ENCODE data around the gene PLPPR1. TPM values are rescaled to one million over a fixed set of nuclear protein-coding genes. Genes with fewer than 3 reads are reported as not detected.

The PLPPR1 gene
- total RNA-seq, 1 experiment from 2014 or later = 2.4 TPM

DNA sequence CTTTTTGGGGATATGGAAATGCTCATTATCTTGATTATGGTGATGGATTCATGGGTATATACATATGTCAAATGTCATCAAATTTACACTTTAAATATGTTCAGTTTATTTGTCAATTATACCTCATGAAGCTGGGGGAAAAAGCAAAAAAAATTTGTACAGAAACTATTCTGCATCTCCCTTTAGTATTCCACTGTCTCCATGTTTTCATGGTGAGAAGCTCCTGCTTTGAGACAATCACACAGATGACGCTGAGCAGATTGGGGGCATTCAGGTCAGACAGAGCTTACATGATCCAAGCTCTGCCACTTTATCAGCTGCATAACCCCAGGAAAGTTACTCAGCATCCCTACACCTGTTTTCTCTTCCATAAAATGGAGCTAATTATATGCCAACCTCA, 101.5 kb downstream of the PLPPR1 start:
- H3K4me1 ChIP-seq (ENCODE audit: insufficient read depth, low read length) = no peaks in the 10 kb centered on the region
- no peak overlapping the region for H3K4ac ChIP-seq (ENCODE audit: low read depth, low read length)
- no peak overlapping the region for H3K56ac ChIP-seq (ENCODE audit: insufficient read length, low read depth, low read length)
- no peak overlapping the region for H3K9ac ChIP-seq (ENCODE audit: extremely low read depth, insufficient read length, low read length)
- H3K27me3 ChIP-seq (ENCODE audit: insufficient read depth, low read length) = no peaks in the 10 kb centered on the region
- no peak overlapping the region for H4K8ac ChIP-seq (replicated peaks; ENCODE audit: insufficient read length, low read depth, low read length)
- H3K9me3 ChIP-seq (ENCODE audit: control insufficient read depth, low read depth, low read length) = peaks cover 5% of the 10 kb centered on the region
- H3K79me1 ChIP-seq (ENCODE audit: insufficient read depth, low read depth, low read length, poor library complexity, severe bottlenecking) = no peaks in the 10 kb centered on the region
- no peaks in the 10 kb centered on the region for H3K79me2 ChIP-seq (ENCODE audit: insufficient read depth, low read length)
- H4K91ac ChIP-seq (ENCODE audit: insufficient read length, low read depth, low read length) = no peak overlapping the region
- Mint-ChIP-seq H3K27me3 (ENCODE audit: low read depth) (no peaks in the 10 kb centered on the region; the same call in 1 of the 2 replicates), H3K36me3 (ENCODE audit: insufficient read depth in 1 of 3, low read depth in 3 of 3) (peaks cover 14 to 29% (median 27%) of the 10 kb centered on the region in 3 experiments), H3K9me3 (peaks cover 17 to 28% of the 10 kb centered on the region in 2 experiments), H3K4me3 (no peak overlapping the region), H3K27ac (no peak overlapping the region), H3K4me1 (peaks cover 12 to 16% of the 10 kb centered on the region in 2 experiments)
- H2AK5ac ChIP-seq (ENCODE audit: insufficient read length, low read length) = no peak overlapping the region
- H3K23ac ChIP-seq (ENCODE audit: insufficient read length, low read depth, low read length) = no peak overlapping the region
- no peaks in the 10 kb centered on the region for H4K20me1 ChIP-seq (ENCODE audit: control insufficient read depth, insufficient read depth, insufficient read length)
- H3K4me2 ChIP-seq (ENCODE audit: insufficient read depth, insufficient read length, low read length) = no peak overlapping the region
- H3K18ac ChIP-seq (ENCODE audit: insufficient read length, low read depth, low read length) = no peak overlapping the region
- no peak overlapping the region for H2AFZ ChIP-seq (ENCODE audit: low read length)
- H3K14ac ChIP-seq (ENCODE audit: insufficient read depth, low read length) = no peak overlapping the region
- no peaks in the 10 kb centered on the region for H3K23me2 ChIP-seq (ENCODE audit: insufficient read length, low read depth, low read length, poor library complexity, severe bottlenecking)
- H2BK15ac ChIP-seq (ENCODE audit: low read depth, low read length) = no peak overlapping the region
- H4K5ac ChIP-seq (ENCODE audit: insufficient read length, low read depth, low read length) = no peak overlapping the region
- no peak overlapping the region for H2BK12ac ChIP-seq (ENCODE audit: insufficient read length, low read depth, low read length)
- WGBS (ENCODE audit: extremely low coverage, insufficient read length, low lambda C conversion rate) = no CpG with 5 or more reads among the region's 1 CpG
- H3T11ph ChIP-seq (ENCODE audit: low read length) = no peak overlapping the region
- H2BK20ac ChIP-seq (ENCODE audit: low read depth, low read length, poor library complexity, severe bottlenecking) = no peak overlapping the region
- DNase-seq = no peak
- H3K27ac ChIP-seq (ENCODE audit: insufficient read length, low read depth, low read length) = no peak overlapping the region
- H2BK5ac ChIP-seq (ENCODE audit: insufficient read length, low read length) = no peak overlapping the region
- no peak overlapping the region for H2BK120ac ChIP-seq (ENCODE audit: low read depth, low read length, poor library complexity, severe bottlenecking)
- TF ChIP-seq, protein P1, sequence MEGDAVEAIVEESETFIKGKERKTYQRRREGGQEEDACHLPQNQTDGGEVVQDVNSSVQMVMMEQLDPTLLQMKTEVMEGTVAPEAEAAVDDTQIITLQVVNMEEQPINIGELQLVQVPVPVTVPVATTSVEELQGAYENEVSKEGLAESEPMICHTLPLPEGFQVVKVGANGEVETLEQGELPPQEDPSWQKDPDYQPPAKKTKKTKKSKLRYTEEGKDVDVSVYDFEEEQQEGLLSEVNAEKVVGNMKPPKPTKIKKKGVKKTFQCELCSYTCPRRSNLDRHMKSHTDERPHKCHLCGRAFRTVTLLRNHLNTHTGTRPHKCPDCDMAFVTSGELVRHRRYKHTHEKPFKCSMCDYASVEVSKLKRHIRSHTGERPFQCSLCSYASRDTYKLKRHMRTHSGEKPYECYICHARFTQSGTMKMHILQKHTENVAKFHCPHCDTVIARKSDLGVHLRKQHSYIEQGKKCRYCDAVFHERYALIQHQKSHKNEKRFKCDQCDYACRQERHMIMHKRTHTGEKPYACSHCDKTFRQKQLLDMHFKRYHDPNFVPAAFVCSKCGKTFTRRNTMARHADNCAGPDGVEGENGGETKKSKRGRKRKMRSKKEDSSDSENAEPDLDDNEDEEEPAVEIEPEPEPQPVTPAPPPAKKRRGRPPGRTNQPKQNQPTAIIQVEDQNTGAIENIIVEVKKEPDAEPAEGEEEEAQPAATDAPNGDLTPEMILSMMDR (conservative IDR thresholded peaks at IDR 0.05) = no peak
